B cell (primary cell): ENCODE measurements around the gene ZDHHC22.

Experiments
- CTCF ChIP-seq: fragments of 200-600 bp; IDR thresholded peaks from one replicate; pipeline ENCODE4 v1.8.0; 2022; ENCODE audit warnings: antibody characterized with exemption, mild to moderate bottlenecking
- EZH2 ChIP-seq: IDR thresholded peaks from 2 replicates; pipeline ENCODE4 v1.6.1; 2012; ENCODE audit warnings: borderline replicate concordance, low read depth, mild to moderate bottlenecking, moderate library complexity, low read length; ENCODE audit not compliant: insufficient read depth, poor library complexity, severe bottlenecking

DNA sequence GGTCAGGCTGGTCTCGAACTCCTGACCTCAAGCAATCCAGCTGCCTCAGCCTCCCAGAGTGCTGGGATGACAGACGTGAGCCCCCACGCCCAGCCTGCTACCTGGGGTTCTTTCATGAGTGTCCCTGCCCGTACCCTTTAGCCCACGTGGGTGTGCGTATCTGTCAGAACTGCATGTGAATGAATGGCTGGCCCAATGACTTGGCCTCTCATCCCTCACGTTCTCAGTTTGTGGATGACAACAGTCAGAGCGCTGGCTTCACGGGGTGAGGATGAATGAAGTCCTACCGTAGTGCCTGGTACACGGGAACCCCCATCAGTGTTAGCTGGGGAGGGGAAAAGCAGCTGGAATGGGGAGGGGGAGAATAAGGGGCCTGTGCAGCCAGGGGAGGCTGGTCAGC, 16.1 kb upstream of the ZDHHC22 start:
- TF ChIP-seq CTCF (no peak), EZH2 (no peak)
